GM21723 (cell line): ENCODE results near the gene CIDEC.
"Not testable (repeated sequence)": the region's sequence is repeated elsewhere in the genome, so short reads cannot be mapped to it uniquely, and the experiment has no call there.

Experiments used
- ATAC-seq: cut with Tn5 transposase; IDR thresholded peaks from one replicate; pipeline ENCODE4 v1.9.1; 2021; ENCODE audit warnings: mild to moderate bottlenecking, moderate library complexity; ENCODE audit not compliant: unreplicated experiment

The CIDEC gene

GRCh38 chr3:9881441-9881840 lies 1.4 kb upstream of the CIDEC start:
- no peak for ATAC-seq

- no peak for ATAC-seq
These were observed 1.4 kb downstream of the CIDEC start for GRCh38 chr3:9878700-9879099.

- no peak for ATAC-seq
These were observed 3.1 kb downstream of the CIDEC start for GRCh38 chr3:9876991-9877390.

- not testable (repeated sequence) for ATAC-seq
These were observed 3.8 kb downstream of the CIDEC start for GRCh38 chr3:9876255-9876654.

GRCh38 chr3:9875448-9875847 lies 4.6 kb downstream of the CIDEC start:
- ATAC-seq, result no peak

GRCh38 chr3:9872067-9872466 lies 8.0 kb downstream of the CIDEC start:
- not testable (repeated sequence) for ATAC-seq

GRCh38 chr3:9870978-9871377 lies 9.1 kb downstream of the CIDEC start:
- ATAC-seq, result no peak

- no peak for ATAC-seq
These were observed 10.1 kb downstream of the CIDEC start for GRCh38 chr3:9869955-9870354.

GRCh38 chr3:9867106-9867505 lies 12.9 kb downstream of the CIDEC start:
- ATAC-seq, result no peak

- ATAC-seq, result no peak
These were observed 13.4 kb downstream of the CIDEC start for GRCh38 chr3:9866639-9867038.

GRCh38 chr3:9865125-9865637 lies 14.9 kb downstream of the CIDEC start:
- not testable (repeated sequence) for ATAC-seq

- ATAC-seq, result no peak
These were observed 15.7 kb downstream of the CIDEC start for GRCh38 chr3:9864200-9864927.

- no peak for ATAC-seq
These were observed 16.8 kb downstream of the CIDEC start for GRCh38 chr3:9863058-9863772.

GRCh38 chr3:9862391-9863057 lies 17.5 kb downstream of the CIDEC start:
- no peak for ATAC-seq

GRCh38 chr3:9861626-9862130 lies 18.4 kb downstream of the CIDEC start:
- no peak for ATAC-seq

GRCh38 chr3:9861201-9861600 lies 18.9 kb downstream of the CIDEC start:
- no peak for ATAC-seq

GRCh38 chr3:9859530-9860025 lies 20.5 kb downstream of the CIDEC start:
- no peak for ATAC-seq

GRCh38 chr3:9855594-9855993 lies 24.5 kb downstream of the CIDEC start:
- no peak for ATAC-seq

GRCh38 chr3:9854291-9854940 lies 25.6 kb downstream of the CIDEC start:
- ATAC-seq, result not testable (repeated sequence)

- no peak for ATAC-seq
These were observed 27.5 kb downstream of the CIDEC start for GRCh38 chr3:9852528-9852927.

GRCh38 chr3:9851926-9852325 lies 28.1 kb downstream of the CIDEC start:
- not testable (repeated sequence) for ATAC-seq
